ENCODE results near the gene NDUFB10. TPM values are rescaled to one million over a fixed set of nuclear protein-coding genes. Genes with fewer than 3 reads are reported as not detected.

NDUFB10 gene
- total RNA-seq, 1 donor, result 109 TPM

DNA sequence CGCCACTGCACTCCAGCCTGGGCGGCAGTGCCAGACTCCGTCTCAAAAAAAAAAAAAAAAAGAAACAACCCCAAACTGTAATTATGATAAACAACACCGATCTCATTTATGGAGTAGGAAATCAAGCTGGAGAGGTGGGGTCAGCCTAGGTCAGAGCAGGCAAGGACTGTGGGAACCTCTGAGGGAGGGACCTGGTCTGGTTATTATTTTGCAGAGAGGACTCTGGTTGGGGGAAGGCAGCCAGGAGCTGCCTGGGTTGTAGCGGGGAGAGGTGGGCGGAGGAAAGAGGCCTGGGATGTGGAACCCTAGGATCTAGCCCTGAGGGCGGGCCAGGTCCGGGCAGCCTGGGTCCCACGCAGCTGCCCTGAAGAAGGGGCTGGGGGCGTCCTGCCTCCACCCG, 30.2 kb upstream of the NDUFB10 start:
- Histone ChIP-seq H3K4me1 (ENCODE audit: insufficient read depth, low read length) (no peaks in the 10 kb centered on the region), H4K20me1 (ENCODE audit: insufficient read depth, low read length) (no peaks in the 10 kb centered on the region), H2AFZ (ENCODE audit: low read length) (peak overlapping the region; percentile 85), H3K9me3 (ENCODE audit: low read depth, low read length) (no peaks in the 10 kb centered on the region), H3K27me3 (ENCODE audit: insufficient read depth, low read length) (peaks cover 15% of the 10 kb centered on the region), H3K4me3 (ENCODE audit: insufficient read depth, low read length) (peak overlapping the region; percentile 73), H3K36me3 (ENCODE audit: insufficient read depth, low read length) (no peaks in the 10 kb centered on the region), H3K79me2 (ENCODE audit: insufficient read depth, low read length) (no peaks in the 10 kb centered on the region), H3K4me2 (ENCODE audit: insufficient read depth, low read length) (peak overlapping the region; percentile 84), H3K27ac (ENCODE audit: low read depth, low read length) (no peak overlapping the region)
- TF ChIP-seq CTCF (IDR thresholded peaks at IDR 0.05; ENCODE audit: extremely low read depth, low read depth, low read length), result no peak
- peak; percentile 95 for DNase-seq (ENCODE audit: insufficient read length, low spot score, missing footprints)

GRCh38 chr16:1929578-1930337, 29.6 kb upstream of the NDUFB10 start:
- no peaks in the 10 kb centered on the region for H3K4me1 ChIP-seq (ENCODE audit: insufficient read depth, low read length)
- peak overlapping the region; percentile 73 for H3K4me3 ChIP-seq (ENCODE audit: insufficient read depth, low read length)
- H4K20me1 ChIP-seq (ENCODE audit: insufficient read depth, low read length), result no peaks in the 10 kb centered on the region
- no peak overlapping the region for H3K27ac ChIP-seq (ENCODE audit: low read depth, low read length)
- peak overlapping the region; percentile 84 for H3K4me2 ChIP-seq (ENCODE audit: insufficient read depth, low read length)
- peak; percentile 68 for TF ChIP-seq CTCF (IDR thresholded peaks at IDR 0.05; ENCODE audit: extremely low read depth, low read depth, low read length)
- H3K36me3 ChIP-seq (ENCODE audit: insufficient read depth, low read length), result no peaks in the 10 kb centered on the region
- H3K79me2 ChIP-seq (ENCODE audit: insufficient read depth, low read length), result no peaks in the 10 kb centered on the region
- H3K27me3 ChIP-seq (ENCODE audit: insufficient read depth, low read length), result peaks cover 9% of the 10 kb centered on the region
- peak; percentile 100 for DNase-seq (ENCODE audit: insufficient read length, low spot score, missing footprints)
- H3K9me3 ChIP-seq (ENCODE audit: low read depth, low read length), result no peaks in the 10 kb centered on the region
- H2AFZ ChIP-seq (ENCODE audit: low read length), result peak overlapping the region; percentile 85

DNA sequence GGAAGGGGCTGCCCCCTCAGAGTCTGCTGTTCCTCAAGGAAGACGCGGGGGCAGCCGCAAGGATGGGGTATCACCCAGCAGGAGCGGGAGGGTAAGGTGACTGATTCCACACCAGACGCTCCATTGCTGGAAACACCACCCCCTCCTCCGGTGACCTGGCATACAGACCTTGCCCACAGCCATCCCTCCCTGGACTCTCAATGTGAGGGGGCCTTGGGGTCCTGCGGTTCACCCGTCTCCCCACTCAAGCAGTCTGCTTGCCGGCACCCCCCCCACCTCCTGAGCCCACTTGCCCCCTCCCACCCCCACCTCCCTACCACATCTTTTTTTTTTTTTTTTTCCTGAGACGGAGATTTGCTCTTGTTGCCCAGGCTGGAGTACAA, 29.0 kb upstream of the NDUFB10 start:
- H3K27me3 ChIP-seq (ENCODE audit: insufficient read depth, low read length), result peaks cover 9% of the 10 kb centered on the region
- no peaks in the 10 kb centered on the region for H3K9me3 ChIP-seq (ENCODE audit: low read depth, low read length)
- H3K36me3 ChIP-seq (ENCODE audit: insufficient read depth, low read length), result no peaks in the 10 kb centered on the region
- H3K4me1 ChIP-seq (ENCODE audit: insufficient read depth, low read length), result no peaks in the 10 kb centered on the region
- H3K79me2 ChIP-seq (ENCODE audit: insufficient read depth, low read length), result no peaks in the 10 kb centered on the region
- DNase-seq (ENCODE audit: insufficient read length, low spot score, missing footprints), result no peak
- no peak overlapping the region for H3K4me2 ChIP-seq (ENCODE audit: insufficient read depth, low read length)
- no peak for TF ChIP-seq CTCF (IDR thresholded peaks at IDR 0.05; ENCODE audit: extremely low read depth, low read depth, low read length)
- no peaks in the 10 kb centered on the region for H4K20me1 ChIP-seq (ENCODE audit: insufficient read depth, low read length)
- no peak overlapping the region for H3K27ac ChIP-seq (ENCODE audit: low read depth, low read length)
- H2AFZ ChIP-seq (ENCODE audit: low read length), result no peak overlapping the region
- no peak overlapping the region for H3K4me3 ChIP-seq (ENCODE audit: insufficient read depth, low read length)

DNA sequence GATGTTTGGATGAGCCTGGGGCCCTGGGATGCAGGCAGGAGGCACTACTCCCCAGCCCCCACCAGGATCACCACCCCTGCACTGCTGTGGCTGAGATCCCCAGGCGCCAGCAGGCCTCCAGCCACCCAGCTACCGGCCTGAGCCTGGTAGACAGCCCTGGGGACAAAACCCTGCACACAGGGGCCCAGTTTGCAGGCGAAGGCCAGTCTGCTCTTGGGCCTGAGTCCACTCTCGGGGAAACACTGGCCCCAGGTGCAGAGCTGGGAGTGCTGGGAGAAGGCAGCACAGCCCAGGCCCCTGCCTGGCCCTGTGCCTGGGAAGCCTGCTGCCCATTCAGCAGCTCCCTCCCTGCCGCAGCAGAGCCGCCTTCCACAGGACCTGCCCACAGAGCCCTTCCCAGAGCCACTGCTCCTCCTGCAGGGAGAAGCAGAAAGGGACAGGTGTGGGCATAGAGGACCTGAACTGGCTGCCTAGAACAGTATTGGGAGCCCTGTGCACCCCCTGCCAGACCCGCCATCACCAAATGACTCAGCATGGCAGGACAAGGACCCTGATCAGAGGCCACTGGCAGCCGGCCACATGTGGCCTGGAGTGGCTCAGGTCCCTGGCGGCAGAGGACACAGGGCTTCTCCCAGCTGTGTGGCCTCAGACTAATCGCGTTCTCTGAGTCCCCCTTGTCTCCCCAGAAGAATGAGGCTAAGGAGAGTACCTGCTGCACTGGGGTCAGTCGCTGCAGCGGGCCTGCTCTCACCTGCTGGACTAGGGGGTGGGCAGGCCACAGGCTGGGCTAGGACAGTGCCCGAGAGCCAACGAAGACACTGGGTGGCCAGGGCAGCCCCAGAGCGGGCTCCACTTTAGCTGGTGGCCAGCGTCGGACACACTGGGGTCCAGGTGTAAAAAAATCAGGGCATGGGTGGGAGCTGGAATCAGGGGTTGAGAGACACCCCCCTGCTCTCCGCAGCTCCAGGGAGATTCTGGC, 27.0 kb upstream of the NDUFB10 start:
- Histone ChIP-seq H3K4me1 (ENCODE audit: insufficient read depth, low read length) (no peaks in the 10 kb centered on the region), H3K36me3 (ENCODE audit: insufficient read depth, low read length) (no peaks in the 10 kb centered on the region), H3K4me2 (ENCODE audit: insufficient read depth, low read length) (no peak overlapping the region), H3K27me3 (ENCODE audit: insufficient read depth, low read length) (peaks cover 6% of the 10 kb centered on the region), H2AFZ (ENCODE audit: low read length) (no peak overlapping the region), H3K9me3 (ENCODE audit: low read depth, low read length) (no peaks in the 10 kb centered on the region), H3K27ac (ENCODE audit: low read depth, low read length) (no peak overlapping the region), H4K20me1 (ENCODE audit: insufficient read depth, low read length) (no peaks in the 10 kb centered on the region), H3K4me3 (ENCODE audit: insufficient read depth, low read length) (no peak overlapping the region), H3K79me2 (ENCODE audit: insufficient read depth, low read length) (no peaks in the 10 kb centered on the region)
- TF ChIP-seq CTCF (IDR thresholded peaks at IDR 0.05; ENCODE audit: extremely low read depth, low read depth, low read length), result no peak
- DNase-seq (ENCODE audit: insufficient read length, low spot score, missing footprints), result no peak

Data from osteoblast (primary cell).